Activated T-helper 9 cell treated with anti-CD3 and anti-CD28 coated beads, Interleukin-2, amount 50 U/mL, for 16 hours (primary cell): Measurements from ENCODE around the gene SNX27.
"Not testable (repeated sequence)": the region's sequence is repeated elsewhere in the genome, so short reads cannot be mapped to it uniquely, and the experiment has no call there.

ENCODE experiments used
- DNase-seq: peaks from one replicate; pipeline ENCODE4 v3.0.0-alpha.2; 2020; ENCODE audit warnings: low read depth

Gene SNX27

GRCh38 chr1:151721788-151722510 lies 110.1 kb downstream of the SNX27 start:
- DNase-seq, result no peak

- no peak for DNase-seq
Measured at GRCh38 chr1:151723726-151724370, 112.0 kb downstream of the SNX27 start.

DNA sequence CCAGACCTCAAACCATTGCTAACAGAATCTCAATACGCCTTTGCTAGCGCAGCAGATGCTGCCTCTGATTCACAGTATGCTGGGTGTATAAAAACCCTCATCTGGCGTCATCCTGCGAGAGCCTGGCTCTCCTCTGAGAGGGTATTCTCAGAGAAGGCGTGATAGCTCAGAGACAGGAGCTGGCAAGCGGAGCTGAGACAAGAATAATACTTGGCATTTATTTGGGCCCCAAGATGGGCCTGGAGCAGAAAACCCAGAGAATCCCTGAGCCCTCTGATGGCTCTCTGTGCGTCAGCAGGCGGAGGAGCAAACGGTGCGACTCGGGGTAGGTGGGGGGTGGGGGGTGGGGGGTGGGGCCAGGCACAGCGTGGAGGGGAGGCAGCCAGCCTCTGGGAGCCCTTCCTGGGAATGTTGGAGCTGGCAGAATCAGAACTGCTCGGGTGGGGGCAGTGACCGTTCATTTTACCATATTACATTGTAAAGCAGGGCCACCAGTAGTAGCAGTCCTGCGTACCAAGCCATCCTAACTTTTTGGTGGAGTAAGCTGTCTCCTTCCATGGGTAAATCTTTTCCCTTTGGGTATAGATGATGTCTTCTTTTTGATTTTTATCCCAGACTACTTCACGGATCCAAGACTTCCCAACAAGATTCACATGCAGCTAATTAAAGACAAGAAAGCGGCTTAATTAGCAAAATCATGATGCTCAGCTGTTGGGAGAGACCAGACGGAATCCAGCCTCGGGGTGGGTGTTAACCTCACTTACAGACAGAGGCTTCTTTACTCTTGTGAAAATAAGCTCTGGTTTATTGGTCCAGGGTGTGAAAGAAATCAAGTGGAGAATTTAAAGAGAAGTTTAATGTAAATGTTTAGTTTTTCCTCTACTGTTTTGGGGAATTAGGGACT lies 116.6 kb downstream of the SNX27 start:
- no peak for DNase-seq

GRCh38 chr1:151729157-151729965 lies 117.5 kb downstream of the SNX27 start:
- DNase-seq, result no peak

DNA sequence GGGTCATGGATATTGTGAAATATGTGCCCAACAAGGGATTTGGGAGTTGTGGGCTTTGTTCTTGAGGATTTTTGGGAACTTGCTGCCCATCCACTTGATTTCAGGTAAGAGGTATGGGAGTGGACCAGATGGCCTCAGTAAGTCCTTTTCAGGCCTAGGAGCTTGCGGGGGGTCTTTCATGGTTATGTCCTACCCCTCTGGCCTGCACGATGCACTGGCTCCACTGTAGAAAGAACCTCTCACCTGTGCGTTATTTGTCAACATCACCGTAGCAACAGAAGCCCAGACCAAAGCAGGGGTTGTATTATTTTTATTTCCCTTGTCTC lies 118.1 kb downstream of the SNX27 start:
- no peak for DNase-seq

DNA sequence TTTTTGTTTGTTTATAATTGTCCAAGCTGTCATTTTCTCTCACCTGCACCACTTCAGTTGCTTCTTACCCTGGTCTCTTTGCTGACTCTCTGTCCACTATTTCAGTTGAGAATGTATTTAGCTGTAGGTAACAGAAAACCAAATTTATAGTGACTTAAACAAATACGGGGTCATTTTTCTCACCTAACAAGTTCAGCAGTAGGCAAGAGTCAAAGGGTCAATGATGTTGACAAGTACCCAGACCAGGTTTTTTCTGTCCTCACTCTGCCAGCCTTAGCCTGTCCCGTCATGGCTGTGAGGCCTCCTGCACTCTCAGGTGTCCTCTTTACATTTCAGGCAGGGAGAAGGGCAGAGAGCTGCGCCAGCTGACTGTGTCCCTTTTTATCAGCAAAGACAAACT lies 121.3 kb downstream of the SNX27 start:
- DNase-seq, result no peak

DNA sequence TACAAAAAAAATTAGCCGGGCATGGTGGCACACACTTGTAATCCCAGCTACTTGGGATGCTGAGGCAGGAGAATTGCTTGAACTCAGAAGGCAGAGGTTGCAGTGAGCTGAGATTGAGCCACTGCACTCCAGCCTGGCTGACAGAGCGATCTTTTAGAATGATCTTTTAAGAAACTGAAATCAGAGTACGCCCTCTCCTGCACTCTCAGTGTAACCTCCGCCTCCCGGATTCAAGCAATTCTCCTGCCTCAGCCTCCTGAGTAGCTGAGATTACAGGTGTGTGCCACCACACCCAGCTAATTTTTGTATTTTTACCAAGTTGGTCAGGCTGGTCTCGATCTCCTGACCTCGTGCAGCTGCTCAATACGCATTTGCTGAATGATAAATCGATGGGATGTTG lies 122.1 kb downstream of the SNX27 start:
- DNase-seq, result not testable (repeated sequence)

DNA sequence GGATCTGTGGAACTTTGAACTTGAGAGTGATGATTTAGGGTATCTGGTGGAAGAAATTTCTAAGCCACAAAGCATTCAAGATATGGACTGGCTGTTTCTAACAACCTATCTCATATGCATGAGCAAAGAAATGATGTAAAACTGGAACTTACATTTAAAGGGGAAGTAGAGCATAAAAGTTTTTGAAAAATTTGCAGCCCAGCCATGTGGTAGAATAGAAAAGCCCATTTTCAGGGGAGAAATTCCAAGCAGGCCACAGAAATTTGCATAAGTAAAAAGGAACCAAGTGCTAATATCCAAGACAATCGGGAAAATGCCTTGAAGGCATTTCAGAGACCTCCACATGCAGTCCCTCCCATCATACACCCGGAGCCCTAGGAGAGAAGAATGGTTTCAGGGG lies 125.2 kb downstream of the SNX27 start:
- no peak for DNase-seq

GRCh38 chr1:151737479-151737878 lies 125.6 kb downstream of the SNX27 start:
- DNase-seq, result no peak

DNA sequence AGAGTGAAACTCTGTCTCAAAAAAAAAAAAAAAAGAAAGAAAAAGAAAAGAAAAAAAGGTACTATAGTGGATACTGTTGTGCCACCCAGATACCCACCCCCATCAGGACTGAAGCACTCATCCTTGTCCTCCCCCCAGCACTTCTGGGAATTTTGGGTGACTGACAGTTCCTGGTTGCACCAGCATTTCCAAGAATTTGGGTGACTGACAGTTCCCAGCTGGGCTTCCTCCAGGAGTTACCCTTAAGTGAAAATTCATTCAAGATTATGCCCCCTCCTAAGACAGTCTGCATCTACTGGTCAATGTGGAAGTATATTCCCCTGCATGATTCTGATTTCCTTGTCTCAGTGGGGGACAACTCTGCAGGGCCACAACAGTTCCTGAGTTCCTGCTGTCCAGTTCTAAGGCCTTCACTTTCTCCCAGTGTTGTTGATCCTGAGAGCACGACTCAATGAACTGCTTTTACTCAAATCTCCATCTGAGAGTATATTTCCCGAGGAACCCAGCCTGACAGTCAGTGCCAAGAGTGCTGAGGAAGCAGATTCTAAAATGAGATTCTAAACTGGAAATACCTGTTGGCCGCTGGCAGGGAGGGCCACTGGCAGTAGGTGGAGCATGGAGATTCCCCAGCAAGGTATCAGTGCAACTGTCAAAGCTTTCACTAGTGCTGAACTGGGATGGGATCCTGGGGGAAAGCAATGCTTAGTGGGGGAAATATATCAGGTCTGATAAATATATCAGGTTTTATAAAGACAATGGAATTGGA lies 127.9 kb downstream of the SNX27 start:
- DNase-seq, result no peak

GRCh38 chr1:151741516-151741915 lies 129.7 kb downstream of the SNX27 start:
- DNase-seq, result no peak
